Calu3 (cell line): ENCODE measurements around the gene PEX6. TPM values are rescaled to one million over a fixed set of nuclear protein-coding genes. Genes with fewer than 3 reads are reported as not detected.

Source experiments
- Bru-seq: library from RNA; stranded (reverse); fragments of 400-500 nt; gene quantifications from one replicate; lab custom pipeline; 2021; lab: Mats Ljungman, UMichigan
- BruChase-seq, 2 experiments: library from RNA; stranded (reverse); fragments of 400-500 nt; gene quantifications; one replicate each; lab custom pipeline; 2021; lab: Mats Ljungman, UMichigan
- BruUV-seq: library from RNA; stranded (reverse); fragments of 400-500 nt; replicated peaks from 2 replicates; lab custom pipeline; 2021; lab: Mats Ljungman, UMichigan
- CTCF ChIA-PET: fragments of 300-600 bp; sonication (Branson Sonifier 250); formaldehyde crosslinking; loops from one replicate; lab custom pipeline; 2022; ENCODE audit warnings: antibody characterized with exemption; lab: Charles Lee
- DNase-seq: peaks from one replicate; pipeline ENCODE4 v3.0.0; 2022
- H3K27ac Mint-ChIP-seq: one replicate; pipeline ENCODE4 v1.8.0; 2022; ENCODE audit warnings: mixed read lengths; ENCODE audit not compliant: unreplicated experiment
- H3K27me3 Mint-ChIP-seq: one replicate; pipeline ENCODE4 v1.8.0; 2022; ENCODE audit warnings: mixed read lengths; ENCODE audit not compliant: unreplicated experiment
- H3K36me3 Mint-ChIP-seq: one replicate; pipeline ENCODE4 v1.8.0; 2022; ENCODE audit warnings: mild to moderate bottlenecking, moderate library complexity, mixed read lengths; ENCODE audit not compliant: insufficient read depth, unreplicated experiment
- H3K4me1 Mint-ChIP-seq: one replicate; pipeline ENCODE4 v1.8.0; 2022; ENCODE audit warnings: mild to moderate bottlenecking, low read depth, mixed read lengths; ENCODE audit not compliant: unreplicated experiment
- H3K4me3 Mint-ChIP-seq: one replicate; pipeline ENCODE4 v1.8.0; 2022; ENCODE audit warnings: mild to moderate bottlenecking, low read depth, moderate library complexity, mixed read lengths; ENCODE audit not compliant: unreplicated experiment
- H3K9me3 Mint-ChIP-seq: one replicate; pipeline ENCODE4 v1.8.0; 2022; ENCODE audit warnings: low read depth, mixed read lengths; ENCODE audit not compliant: unreplicated experiment
- intact Hi-C: fragments of 100-400 bp; cut with micrococcal nuclease; formaldehyde crosslinking; loops from one replicate; pipeline ENCODE4 v1.10.0; 2022; ENCODE audit not compliant: unreplicated experiment
- long read RNA-seq: library from polyadenylated mRNA; stranded (forward); transcript quantifications from one replicate; pipeline ENCODE4 v2.0.0, GENCODE V29; 2022
- total RNA-seq: library from RNA; stranded (reverse); gene quantifications from 2 replicates; pipeline ENCODE4 v1.2.3, GENCODE V29; 2022
- TF ChIP-seq, protein P1 (sequence below): fragments of 200-600 bp; IDR thresholded peaks from one replicate; pipeline ENCODE4 v1.8.0; 2022; ENCODE audit warnings: antibody characterized with exemption; ENCODE audit not compliant: unreplicated experiment

The PEX6 gene, protein sequence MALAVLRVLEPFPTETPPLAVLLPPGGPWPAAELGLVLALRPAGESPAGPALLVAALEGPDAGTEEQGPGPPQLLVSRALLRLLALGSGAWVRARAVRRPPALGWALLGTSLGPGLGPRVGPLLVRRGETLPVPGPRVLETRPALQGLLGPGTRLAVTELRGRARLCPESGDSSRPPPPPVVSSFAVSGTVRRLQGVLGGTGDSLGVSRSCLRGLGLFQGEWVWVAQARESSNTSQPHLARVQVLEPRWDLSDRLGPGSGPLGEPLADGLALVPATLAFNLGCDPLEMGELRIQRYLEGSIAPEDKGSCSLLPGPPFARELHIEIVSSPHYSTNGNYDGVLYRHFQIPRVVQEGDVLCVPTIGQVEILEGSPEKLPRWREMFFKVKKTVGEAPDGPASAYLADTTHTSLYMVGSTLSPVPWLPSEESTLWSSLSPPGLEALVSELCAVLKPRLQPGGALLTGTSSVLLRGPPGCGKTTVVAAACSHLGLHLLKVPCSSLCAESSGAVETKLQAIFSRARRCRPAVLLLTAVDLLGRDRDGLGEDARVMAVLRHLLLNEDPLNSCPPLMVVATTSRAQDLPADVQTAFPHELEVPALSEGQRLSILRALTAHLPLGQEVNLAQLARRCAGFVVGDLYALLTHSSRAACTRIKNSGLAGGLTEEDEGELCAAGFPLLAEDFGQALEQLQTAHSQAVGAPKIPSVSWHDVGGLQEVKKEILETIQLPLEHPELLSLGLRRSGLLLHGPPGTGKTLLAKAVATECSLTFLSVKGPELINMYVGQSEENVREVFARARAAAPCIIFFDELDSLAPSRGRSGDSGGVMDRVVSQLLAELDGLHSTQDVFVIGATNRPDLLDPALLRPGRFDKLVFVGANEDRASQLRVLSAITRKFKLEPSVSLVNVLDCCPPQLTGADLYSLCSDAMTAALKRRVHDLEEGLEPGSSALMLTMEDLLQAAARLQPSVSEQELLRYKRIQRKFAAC
- total RNA-seq (27.8 and 28.4 TPM in 2 replicates), Bru-seq, nascent RNA (percentile 64 among the genes with signal in this experiment), BruChase-seq, experiment 1, labeled RNA remaining after a 6-hour chase (percentile 84 among the genes with signal in this experiment), BruChase-seq, experiment 2, labeled RNA remaining after a 2-hour chase (percentile 81 among the genes with signal in this experiment)
- long read RNA-seq, transcript PEX6-202 (17 exons, 3,478 nt), result major isoform, 19 of 33 reads
- long read RNA-seq, partial matches to known transcripts, result 6 of 33 reads
- long read RNA-seq, other reads (novel, unspliced or antisense), result 8 of 33 reads

DNA sequence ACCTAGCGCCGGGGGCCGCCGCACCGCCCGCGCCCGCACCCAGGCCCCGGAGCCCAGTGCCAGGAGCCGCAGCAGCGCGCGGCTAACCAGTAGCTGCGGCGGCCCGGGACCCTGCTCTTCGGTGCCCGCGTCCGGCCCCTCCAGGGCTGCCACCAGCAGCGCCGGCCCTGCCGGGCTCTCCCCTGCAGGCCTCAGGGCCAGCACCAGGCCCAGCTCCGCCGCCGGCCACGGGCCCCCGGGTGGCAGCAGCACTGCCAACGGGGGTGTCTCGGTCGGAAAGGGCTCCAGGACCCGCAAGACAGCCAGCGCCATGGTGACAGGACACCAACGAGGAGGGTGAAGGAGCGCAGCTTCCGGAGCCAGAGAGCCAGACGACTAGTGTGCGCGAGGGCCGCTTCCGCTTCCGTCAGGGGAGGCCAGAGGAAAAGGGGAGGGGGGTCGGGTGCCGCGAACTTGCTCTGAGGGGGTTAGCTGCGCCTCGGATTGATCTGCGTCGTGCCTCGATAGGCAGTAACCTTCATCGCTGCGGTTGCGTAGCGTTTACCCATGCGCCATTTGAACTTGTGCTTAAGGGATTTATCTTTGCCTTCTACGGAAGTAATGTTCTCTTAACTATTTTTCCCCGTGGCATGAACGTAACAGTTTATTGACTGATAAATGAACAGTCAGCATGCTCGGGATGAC lies at the start of gene PEX6:
PEX6 (minus strand) TSS at position 343 of the 684 bp plus-strand sequence; CDS start at position 312, 31 bp downstream.
- intact Hi-C loops, result no loop called here
- Mint-ChIP-seq H3K4me3 (peak within 1 kb of the TSS; percentile 86), H3K27ac (peak within 1 kb of the TSS; percentile 86), H3K27me3 (no peaks in the 10 kb centered on the region), H3K4me1 (peaks cover 22% of the 10 kb centered on the region), H3K9me3 (no peaks in the 10 kb centered on the region), H3K36me3 (peaks cover 47% of the 10 kb centered on the region)
- TF ChIP-seq, protein P1, sequence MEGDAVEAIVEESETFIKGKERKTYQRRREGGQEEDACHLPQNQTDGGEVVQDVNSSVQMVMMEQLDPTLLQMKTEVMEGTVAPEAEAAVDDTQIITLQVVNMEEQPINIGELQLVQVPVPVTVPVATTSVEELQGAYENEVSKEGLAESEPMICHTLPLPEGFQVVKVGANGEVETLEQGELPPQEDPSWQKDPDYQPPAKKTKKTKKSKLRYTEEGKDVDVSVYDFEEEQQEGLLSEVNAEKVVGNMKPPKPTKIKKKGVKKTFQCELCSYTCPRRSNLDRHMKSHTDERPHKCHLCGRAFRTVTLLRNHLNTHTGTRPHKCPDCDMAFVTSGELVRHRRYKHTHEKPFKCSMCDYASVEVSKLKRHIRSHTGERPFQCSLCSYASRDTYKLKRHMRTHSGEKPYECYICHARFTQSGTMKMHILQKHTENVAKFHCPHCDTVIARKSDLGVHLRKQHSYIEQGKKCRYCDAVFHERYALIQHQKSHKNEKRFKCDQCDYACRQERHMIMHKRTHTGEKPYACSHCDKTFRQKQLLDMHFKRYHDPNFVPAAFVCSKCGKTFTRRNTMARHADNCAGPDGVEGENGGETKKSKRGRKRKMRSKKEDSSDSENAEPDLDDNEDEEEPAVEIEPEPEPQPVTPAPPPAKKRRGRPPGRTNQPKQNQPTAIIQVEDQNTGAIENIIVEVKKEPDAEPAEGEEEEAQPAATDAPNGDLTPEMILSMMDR, result no peak
- peak; percentile 96 for DNase-seq
- BruUV-seq, result no TSS peak
- CTCF ChIA-PET, result interaction anchor here (0.5 to 2.0 kb wide), 8 partner anchors 18 to 329 kb away, joined by 3 to 8 read pairs (median 5); partner anchors contain the start of genes CRIP3, GNMT and KLHDC3

DNA sequence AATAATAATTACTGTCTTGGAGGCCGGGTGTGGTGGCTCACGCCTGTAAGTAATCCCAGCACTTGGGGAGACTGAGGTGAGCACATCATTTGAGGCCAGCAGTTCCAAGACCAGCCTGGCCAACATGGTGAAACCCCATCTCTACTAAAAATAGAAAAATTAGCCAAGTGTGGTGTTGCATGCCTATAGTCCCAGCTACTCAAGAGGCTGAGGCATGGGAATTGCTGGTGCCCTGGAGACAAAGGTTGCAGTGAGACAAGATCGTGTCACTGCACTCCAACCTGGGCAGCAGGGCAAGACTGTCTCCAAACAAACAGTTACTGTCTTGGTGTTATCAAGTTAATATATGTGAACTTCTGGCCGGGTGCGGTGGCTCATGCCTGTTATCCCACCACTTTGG lies 47.4 kb upstream of the PEX6 start:
- CTCF ChIA-PET, result no interaction called here
- H3K4me1 Mint-ChIP-seq, result no peaks in the 10 kb centered on the region
- H3K36me3 Mint-ChIP-seq, result peaks cover 85% of the 10 kb centered on the region
- BruUV-seq, result no TSS peak
- TF ChIP-seq, protein P1, result no peak
- DNase-seq, result no peak
- no peak overlapping the region for H3K27ac Mint-ChIP-seq
- intact Hi-C loops, result no loop called here
- no peaks in the 10 kb centered on the region for H3K9me3 Mint-ChIP-seq
- H3K27me3 Mint-ChIP-seq, result no peaks in the 10 kb centered on the region
- H3K4me3 Mint-ChIP-seq, result no peak overlapping the region

DNA sequence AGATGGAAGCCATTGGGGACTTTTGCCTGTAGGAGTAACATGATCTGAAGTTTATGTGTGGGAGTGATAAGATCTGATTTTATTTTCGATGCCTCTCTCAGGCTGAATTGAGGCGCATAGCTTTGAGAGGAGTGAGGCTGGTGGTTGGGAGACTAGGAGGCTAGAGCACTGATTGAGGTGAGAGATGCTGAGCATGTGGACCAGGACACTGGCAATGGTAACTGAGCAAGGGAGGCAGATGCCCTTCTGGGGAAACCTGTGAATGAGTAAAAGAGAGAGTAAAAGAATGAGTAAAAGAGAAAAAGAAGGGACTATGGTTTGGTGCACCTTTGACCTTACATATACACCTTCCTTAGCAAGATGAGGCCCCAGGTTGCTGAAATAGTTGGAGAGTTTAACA lies 45.5 kb upstream of the PEX6 start:
- intact Hi-C loops, result no loop called here
- Mint-ChIP-seq H3K36me3 (peaks cover 78% of the 10 kb centered on the region), H3K4me3 (no peak overlapping the region), H3K27me3 (no peaks in the 10 kb centered on the region), H3K4me1 (no peaks in the 10 kb centered on the region), H3K9me3 (no peaks in the 10 kb centered on the region), H3K27ac (no peak overlapping the region)
- BruUV-seq, result no TSS peak
- CTCF ChIA-PET, result no interaction called here
- DNase-seq, result no peak
- TF ChIP-seq, protein P1, result no peak
